Esophagus muscularis mucosa (tissue), 3 donors: ENCODE data around the gene TMEM202.

Experiments used
- CTCF ChIP-seq, 3 experiments: fragments of 200-600 bp in 2 of 3; fragments of 450-650 bp in 1 of 3; sonication (generic) in 2 of 3; IDR thresholded peaks; one replicate each; pipeline ENCODE4 v1.5.1; 2017 to 2019; ENCODE audit warnings: antibody characterized with exemption in 3 of 3, mild to moderate bottlenecking in 2 of 3, moderate library complexity in 1 of 3
- POLR2AphosphoS5 ChIP-seq, 2 donors: sonication (generic); formaldehyde crosslinking; IDR thresholded peaks; one replicate each; pipeline ENCODE4 v1.6.1; 2017; ENCODE audit warnings: antibody characterized with exemption in 2 of 2

- TF ChIP-seq POLR2AphosphoS5 (IDR thresholded peaks at IDR 0.05): no peak
- TF ChIP-seq CTCF (IDR thresholded peaks at IDR 0.05): no peak
Measured at GRCh38 chr15:72380743-72381142, 17.4 kb upstream of the TMEM202 start.
